Islet precursor cell (in vitro differentiated cells): ENCODE results near the gene IFT27.

ENCODE experiments used
- DNase-seq: peaks from one replicate; pipeline ENCODE4 v3.0.0-alpha.2; 2018

IFT27 gene

GRCh38 chr22:36715647-36716046 lies 60.3 kb downstream of the IFT27 start:
- no peak for DNase-seq

- no peak for DNase-seq
These were observed 61.8 kb downstream of the IFT27 start for GRCh38 chr22:36714110-36714509.

- DNase-seq = no peak
These were observed 62.5 kb downstream of the IFT27 start for GRCh38 chr22:36713436-36713835.
